Cortex of kidney (tissue), 1 donor: ENCODE measurements around the gene WDR86.

Source experiments
- DNase-seq: peaks from one replicate; lab custom pipeline; 2025; lab: John Stamatoyannopoulos, UW

The WDR86 gene, protein sequence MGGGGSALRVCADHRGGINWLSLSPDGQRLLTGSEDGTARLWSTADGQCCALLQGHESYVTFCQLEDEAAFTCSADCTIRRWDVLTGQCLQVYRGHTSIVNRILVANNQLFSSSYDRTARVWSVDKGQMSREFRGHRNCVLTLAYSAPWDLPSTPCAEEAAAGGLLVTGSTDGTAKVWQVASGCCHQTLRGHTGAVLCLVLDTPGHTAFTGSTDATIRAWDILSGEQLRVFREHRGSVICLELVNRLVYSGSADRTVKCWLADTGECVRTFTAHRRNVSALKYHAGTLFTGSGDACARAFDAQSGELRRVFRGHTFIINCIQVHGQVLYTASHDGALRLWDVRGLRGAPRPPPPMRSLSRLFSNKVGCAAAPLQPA

DNA sequence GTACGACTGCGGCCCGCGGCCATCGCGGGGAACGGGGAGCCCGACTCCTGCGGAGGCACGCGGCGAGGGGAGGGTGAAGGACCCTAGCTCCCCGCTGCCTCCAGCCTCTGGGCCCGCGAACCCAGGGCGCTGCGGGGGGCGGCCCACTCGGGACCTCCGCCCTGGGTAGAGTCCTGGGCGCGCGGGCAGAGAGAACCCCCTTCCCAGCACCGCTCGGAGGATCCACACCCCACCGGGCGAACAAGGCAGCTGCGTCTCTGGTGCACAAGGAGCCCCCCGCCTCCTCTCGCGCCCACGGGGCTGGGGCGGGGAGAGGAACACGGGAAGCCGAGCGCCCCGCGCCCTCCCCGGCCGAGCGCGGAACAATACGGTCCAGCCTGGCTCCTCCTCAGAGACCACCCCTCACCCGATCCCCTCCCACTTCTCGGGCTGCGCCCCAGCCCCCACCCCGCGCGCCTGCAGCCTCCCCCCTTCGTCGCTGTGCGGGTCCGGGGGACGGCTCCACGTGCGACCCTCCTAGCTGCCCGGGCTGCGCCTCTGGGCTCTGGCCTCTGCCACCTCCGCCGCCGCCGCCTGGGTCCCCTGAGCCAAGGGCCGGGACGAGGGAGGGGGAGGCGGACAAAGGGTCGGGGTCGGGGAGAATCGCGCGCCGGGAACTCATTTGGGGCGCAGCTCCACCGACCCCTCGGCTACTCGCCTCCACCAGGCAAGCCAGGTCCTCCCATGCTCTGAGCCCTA lies at the start of gene WDR86:
Gene WDR86, minus strand, starts transcription at position 372 of the 738 bp plus-strand sequence. CDS start 449 bp downstream, outside the sequence.
- no peak for DNase-seq

DNA sequence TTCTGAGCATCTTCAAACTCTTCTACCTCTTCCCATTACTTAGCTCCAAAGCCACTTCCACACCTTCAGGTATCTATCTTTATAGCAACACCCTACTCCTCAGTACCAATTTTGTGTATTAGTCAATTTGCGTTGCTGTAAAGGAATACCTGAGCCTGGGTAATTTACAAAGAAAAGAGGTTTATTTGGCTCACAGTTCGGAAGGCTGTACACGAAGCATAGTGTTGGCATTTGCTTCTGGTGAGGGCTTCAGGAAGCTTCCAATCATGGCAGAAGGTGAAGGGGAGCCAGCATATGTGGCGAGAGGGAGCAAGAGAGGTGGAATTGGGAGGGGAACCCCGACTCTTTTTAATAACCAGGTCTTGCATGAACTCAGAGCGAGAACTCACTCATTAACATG lies 47.7 kb upstream of the WDR86 start:
- DNase-seq: no peak

DNA sequence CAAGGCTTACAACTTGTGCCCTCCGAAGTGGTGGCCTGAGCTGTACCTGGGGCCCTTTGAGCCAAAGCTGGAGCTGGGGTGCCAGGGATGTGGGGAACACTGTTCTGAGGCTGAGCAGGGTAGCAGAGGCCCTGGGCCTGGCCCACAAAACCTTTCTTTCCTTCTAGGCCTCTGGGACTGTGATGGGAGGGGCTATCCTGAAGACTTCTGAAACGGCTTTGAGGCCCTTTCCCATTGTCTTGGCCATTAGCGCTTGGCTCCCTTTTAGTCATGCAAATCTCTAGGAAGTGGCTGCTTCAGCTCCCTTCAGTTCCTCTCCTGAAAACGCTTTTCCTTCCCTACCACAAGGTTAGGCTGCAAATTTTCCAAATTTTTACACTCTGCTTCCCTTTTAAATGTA lies 46.9 kb upstream of the WDR86 start:
- no peak for DNase-seq

DNA sequence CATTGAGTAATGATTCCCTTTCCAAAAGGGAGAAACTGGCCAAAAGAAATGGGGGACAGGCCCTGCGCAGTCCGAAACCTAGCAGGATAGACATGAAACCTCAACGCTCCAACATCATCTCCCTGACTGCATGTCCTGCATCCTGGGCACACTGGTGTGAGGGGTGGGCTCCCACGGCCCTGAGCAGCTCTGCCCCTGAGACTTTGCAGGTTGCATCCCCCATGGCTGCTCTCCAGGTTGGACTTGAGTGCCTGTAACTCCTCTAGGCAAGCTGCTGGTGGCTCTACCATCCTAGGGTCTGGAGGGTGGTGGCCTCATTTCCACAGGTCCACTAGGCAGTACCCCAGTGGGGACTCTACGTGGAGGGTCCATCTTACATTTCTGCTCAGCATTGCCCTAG lies 46.4 kb upstream of the WDR86 start:
- DNase-seq: no peak

DNA sequence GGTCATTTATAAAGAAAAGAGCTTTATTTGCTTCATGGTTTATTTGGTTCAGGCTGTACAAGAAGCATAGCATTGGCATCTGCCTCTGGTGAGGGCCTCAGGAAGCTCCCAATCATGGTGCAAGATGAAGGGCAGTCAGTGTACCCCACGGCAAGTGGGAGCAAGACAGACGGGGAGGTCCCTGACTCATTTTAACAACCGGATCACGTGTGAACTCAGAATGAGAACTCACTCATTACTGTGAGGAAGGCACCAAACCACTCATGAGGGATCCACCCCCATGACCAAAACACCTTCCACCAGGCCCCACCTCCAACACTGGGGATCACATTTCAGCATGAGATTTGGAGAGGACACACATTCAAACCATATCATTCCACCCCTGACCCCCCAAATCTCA lies 45.9 kb upstream of the WDR86 start:
- DNase-seq: no peak

DNA sequence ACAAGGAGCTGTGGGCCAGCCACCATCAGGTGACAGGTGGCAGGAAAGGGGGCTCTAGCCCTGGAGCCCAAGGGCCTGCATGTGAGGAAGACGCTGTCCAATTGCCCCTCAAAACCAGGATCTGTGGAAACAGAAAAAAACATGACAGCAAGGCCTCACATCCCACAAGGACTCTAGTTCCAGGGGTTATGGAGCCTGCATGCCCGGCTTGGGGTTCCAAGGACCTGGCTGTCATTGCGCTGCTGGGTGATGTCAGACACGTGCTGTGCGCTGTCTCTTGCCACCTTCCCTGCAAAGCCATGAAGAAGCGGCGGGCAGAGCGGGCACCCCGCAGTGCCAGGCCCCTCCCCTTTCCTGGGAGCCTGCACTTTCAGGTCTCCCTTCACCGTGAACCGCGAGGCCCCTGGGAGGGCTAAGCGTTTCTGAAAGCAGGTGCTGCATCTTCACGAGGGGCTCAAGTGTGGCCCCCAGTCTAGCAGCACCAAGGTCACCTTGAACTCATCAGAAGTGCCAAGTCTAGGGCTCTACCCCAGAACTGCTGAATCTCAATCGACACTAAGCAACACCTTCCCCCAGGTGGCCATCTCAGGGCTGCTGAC lies 45.2 kb upstream of the WDR86 start:
- no peak for DNase-seq

DNA sequence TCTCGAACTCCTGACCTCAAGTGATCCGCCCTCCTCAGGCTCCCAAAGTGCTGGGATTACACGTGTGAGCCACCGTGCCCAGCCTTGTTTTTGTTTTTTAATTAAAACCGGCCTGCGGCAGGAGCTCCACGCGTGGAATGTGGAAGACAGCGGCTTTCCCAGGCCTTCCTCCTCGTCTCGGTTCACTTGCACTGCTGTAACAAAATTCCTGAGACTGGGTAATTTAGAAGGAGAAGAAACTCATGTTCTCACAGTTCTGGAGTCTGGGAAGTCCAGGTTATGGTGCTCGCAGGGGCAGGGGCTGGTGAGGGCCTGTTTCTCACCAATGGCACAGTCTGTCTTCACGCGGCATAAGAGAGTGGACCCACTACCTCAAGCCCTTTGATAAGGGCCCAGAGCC lies 44.5 kb upstream of the WDR86 start:
- no peak for DNase-seq

DNA sequence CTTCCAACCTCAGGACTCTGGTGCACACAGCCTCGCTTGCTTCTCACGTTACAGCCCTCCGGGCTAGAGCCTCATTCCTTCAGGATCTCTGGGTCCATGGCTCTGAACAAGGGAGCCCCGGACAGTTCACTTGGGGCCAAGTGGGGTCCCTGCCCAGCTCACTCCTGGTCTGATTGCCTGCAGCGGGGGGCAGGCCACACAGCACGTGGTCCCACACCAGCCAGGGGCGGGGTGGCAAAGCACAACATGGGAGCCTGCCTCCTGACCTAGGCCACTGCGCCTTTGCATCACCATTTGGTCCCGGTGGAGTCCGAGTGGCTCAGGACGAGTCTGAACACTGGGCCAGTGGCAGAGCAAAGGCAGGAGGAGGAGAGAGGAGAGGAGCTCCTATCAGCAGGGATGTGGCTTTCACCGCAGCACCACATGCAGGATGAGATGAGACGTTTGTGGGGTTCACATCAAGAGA lies 43.5 kb upstream of the WDR86 start:
- no peak for DNase-seq

DNA sequence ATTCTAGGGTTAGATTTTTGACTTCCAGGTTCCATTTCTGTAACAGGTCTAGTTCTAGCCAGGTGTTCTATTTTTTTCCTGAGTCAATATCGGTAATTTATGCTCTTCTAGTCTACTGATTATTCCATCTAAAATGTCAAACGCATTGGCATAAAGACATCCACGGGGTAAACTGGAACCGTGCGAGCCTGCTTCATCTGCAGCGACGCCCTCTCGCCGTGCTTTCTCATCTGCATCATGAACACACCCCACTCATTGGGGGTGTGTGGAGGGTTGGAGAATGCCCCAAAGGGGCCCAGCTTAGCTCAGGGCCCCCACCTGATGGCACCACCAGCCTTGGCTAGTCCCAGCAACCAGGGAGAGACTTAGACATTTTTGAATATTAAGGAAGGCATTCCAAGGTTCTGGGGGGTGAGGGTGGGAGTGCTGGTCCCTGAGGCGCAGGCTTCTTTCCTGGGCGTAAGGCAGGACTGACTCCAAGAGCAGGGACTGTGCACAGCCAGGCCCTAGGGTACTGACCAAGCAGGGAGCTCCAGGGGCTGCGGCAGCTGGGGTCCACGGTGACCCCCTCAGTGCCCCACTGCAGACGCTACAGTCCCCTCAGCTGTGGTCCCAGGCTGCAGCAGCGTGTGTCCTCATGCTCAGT lies 43.0 kb upstream of the WDR86 start:
- no peak for DNase-seq

DNA sequence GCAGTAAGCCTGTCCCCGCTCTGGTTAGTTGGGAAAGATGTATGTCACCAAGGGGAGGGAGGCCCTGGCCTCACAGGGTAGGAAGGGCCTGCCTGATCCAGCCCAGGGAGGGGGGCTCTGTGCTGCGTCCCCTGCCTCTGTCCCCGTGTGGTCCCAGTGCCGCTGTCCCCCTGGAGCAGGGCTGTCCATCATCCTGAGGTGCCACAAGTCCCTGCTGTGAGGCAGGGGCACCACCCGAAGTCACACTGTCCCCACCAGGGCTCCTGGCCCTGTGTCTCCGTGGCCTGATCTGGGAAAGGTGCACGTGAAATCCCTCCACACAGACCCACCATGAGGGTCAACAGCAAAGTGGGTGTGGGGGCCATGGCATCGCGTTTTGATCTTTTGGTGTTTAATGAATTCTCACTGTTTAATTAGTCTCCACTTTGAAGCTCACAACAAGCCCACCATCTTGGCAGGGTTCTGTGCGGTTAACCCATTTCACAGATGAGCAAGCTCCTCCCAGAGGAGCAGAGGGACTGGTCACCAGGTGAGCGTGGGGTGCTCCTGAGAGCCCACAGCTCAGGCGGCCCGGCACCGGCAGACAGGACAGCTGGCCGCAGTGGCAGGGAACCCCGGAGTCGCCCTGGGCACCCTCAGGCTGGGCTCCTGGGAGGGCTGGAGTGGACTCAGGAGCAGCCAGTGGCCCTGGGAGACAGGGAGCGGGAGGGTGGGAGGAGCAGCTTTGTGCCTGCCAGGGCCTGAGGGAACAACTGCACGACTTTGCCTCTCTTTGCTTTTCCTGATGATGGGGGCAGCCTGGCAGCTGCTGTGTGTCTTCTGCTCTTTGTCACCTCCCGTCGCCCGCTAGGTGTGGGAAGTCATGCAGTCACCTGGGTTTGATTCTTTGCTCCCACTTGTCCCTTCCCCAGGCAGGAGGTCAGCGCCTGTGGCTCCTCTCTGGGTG lies 42.1 kb upstream of the WDR86 start:
- no peak for DNase-seq

DNA sequence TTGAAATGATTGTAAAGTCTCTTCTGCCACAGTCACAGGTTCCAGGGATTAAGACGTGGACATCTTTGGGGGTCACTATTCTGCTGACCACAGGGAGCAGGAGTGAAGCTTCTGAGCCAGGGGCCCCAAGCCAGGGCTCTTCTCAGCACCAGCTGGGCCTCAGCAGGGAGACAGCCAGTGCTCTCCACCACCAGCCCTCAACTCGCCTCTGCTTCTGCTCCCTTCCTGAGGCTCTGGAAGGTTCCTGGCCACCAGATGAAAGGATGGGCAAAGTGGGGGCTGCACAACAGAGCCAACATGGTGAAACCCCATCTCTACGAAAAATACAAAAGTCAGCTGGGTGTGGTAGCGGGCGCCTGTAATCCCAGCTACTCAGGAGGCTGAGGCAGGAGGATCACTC lies 41.3 kb upstream of the WDR86 start:
- DNase-seq: no peak

DNA sequence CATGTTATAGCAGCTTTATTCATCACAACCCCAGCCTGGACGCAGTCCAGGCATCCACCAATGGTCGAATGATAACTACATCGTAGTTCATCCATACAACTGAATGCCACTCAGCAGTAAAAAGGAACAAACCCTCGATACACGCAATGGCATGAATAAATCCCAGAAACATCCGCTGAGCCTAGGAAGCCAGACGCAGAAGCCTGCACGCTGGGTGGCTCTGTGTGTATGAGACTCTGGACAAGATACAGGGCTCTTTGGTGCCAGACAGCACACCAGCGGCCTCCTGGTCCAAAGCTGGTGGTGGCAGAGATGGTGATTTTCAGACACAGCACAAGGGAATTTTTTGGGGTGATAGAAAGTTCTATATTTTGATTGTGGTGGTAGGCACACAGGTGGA lies 40.2 kb upstream of the WDR86 start:
- no peak for DNase-seq

DNA sequence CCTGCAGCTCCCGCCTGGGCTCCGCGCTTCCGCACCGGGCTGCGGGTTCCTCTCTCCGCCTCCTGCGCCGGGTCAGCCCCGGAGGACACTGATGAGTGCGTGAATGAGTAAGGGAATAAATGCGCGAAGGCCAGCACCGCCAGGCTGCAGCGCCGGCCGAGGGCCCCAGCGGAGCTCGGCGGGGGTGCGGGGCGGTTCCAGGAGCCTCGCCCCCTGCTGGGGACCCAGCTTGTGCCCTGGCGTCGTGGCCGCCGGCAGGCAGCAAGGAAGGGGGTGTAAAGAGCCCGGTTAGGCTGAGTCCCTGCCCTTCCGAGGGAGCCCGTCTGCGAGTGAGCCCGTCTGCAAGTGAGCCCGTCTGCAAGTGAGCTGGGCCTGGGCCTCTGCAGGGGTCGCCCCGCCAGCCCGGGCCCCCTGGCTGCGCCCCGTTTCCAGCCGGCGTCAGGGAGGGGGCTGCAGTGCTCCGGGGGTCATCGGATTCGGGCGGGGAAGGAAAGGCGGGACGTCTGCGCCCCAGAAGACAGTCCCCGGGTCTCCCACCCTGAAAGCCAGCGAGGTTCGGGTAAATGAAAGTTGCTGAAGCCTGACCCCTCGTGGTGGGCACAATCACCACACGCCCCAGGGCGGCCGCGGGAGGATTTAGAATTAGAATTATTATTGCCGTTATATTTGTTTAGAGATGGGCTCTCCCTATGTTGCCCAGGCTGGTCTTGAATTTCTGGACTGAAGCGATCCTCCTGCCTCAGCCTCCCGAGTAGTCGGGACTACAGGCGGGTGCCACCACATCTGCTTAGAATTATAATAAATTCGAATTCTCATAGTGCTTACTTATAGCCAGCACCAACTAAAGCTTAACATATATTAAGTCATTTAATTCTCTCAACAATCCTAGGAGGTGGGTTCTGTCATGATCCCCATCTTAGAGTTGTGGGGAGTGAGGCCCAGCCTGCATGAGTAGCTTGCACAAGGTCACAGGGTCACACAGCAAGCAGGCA lies 38.7 kb upstream of the WDR86 start:
- DNase-seq: no peak

DNA sequence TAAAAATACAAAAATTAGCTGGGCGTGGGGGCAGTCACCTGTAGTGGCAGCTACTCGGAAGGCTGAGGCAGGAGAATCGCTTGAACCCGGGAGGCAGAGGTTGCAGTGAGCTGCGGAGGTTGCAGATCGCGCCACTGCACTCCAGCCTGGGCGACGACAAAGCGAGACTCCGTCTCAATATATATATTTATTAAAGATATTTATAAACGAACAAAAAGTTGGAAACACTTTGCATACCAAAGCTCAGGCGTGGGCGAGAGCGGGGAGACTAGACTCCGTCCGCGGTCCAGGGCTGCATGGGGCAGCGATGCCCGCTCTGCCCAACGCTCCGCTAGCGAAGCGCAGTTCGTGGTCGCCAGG lies 38.0 kb upstream of the WDR86 start:
- DNase-seq: no peak

DNA sequence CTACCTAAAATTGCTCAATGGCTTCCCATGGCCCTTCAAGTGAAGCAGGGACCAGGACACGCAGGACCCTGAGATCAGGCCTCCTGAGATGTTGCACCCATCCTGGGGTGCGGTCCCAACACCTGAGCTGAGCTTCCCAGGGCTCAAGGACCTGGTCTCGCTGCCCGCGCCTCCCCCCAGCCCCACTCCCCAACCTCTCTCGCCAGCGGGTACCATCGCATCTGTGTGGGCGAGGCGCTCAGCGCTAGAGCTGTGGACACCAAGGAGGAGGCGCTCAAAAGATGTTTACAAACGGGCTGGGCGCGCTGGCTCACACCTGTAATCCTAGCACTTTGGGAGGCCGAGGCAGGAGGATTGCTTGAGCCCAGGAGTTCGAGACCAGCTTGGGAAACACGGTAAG lies 37.5 kb upstream of the WDR86 start:
- DNase-seq: no peak

DNA sequence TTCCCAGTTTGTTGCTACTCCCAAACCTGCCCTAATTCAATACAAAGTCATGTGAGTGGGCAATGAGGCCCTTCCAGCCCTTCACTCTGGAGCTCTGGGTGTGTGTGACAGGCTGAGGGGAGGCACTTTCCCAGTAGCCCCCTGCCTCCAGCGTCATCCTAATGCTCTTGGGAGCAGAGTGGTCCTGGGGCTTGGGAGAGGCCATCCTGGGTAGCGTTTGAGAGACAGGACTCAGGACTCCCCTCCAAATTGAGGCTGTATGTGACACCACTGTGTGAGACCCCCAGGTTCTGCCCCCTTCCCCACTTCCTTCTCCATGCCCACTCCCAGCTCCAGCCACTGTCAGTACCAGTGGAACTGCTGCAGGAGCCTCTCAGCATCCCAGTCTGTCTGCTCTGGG lies 36.6 kb upstream of the WDR86 start:
- DNase-seq: no peak

DNA sequence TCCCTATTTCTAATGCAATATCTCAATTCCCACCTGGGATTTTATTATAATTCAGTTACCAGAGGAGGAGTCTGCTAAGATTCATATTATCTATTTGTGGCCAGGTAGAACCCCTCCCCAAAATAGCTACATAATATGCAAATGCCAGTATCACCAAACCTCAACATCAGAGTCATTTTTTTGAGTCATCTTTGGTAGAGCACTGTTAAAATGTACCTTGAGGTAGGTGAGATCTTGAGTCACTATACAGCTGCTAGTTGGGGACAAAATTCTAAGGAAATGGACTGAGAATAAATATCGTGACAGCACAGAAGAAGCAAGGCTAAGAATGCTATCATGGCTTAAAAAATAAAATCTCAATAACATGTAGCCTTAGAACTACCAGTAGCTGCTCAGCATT lies 34.8 kb upstream of the WDR86 start:
- no peak for DNase-seq

DNA sequence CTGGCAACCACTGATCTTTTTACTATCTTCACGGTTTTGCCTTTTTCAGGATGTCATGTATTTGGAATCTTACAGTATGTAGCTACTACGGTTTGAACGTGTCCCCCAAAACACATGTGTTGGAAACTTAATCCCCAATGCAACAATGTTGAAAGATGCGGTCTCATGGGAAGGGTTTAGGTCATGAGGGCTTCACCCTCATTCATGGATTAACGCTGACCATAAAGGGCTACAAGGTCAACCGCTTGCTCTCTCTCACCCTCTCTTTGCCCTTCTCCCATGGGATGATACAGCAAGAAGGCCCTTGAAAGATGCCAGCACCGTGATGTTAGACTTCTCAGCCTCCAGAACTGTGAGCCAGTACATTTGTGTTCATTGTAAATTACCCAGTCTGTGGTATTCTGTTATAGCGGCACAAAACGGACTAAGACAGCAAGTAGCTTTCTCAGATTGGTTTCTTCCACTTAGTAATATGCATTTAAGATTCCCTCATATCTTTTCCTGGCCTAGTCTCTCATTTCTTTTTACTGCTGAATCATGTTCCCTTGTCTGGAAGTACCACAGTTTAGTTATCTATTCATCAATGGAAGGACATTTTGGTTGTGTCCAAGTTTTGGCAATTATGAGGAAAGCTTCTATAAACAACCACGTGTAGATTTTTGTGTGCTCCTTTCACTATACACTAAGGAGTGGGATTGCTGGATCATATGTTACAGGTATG lies 33.1 kb upstream of the WDR86 start:
- no peak for DNase-seq

DNA sequence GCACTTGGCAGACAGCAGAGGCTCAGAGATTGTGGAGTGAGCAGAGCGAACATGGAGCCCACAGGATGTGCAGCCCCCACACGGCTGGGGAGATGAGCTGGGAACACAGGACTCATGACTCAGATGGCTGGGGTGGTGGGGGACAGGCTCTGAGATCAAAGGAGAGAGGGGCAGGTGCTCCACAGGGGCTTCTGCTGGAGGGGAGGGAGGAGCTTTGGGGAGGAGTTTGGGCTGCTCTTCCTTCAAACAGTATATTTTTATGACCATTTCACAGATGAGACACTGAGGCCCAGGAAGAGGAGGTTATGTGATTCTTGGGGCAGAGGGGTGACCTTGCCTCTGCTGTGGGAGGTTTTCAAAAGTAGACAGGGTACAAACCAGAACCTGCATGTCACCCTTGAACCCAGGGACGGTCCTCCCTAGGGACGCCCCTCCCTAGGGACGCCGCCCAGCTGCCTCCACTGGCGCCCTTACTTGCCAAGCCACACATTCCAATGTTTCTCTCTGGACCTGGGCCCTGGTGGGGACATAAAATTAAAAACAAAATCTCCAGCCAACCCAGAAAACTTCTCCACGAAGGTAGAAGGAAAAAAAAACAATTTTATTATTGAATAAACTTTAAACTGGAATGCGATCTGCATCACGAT lies 31.1 kb upstream of the WDR86 start:
- DNase-seq: no peak
